ENCODE results near the gene GLTPD2. TPM values are rescaled to one million over a fixed set of nuclear protein-coding genes. Genes with fewer than 3 reads are reported as not detected.

The GLTPD2 gene
- total RNA-seq, 1 experiment from 2014 or later = not detected

- no peak for TF ChIP-seq EZH2 (IDR thresholded peaks at IDR 0.05; ENCODE audit: borderline replicate concordance, low read depth, low read length, poor library complexity, severe bottlenecking)
- TF ChIP-seq, protein P1, sequence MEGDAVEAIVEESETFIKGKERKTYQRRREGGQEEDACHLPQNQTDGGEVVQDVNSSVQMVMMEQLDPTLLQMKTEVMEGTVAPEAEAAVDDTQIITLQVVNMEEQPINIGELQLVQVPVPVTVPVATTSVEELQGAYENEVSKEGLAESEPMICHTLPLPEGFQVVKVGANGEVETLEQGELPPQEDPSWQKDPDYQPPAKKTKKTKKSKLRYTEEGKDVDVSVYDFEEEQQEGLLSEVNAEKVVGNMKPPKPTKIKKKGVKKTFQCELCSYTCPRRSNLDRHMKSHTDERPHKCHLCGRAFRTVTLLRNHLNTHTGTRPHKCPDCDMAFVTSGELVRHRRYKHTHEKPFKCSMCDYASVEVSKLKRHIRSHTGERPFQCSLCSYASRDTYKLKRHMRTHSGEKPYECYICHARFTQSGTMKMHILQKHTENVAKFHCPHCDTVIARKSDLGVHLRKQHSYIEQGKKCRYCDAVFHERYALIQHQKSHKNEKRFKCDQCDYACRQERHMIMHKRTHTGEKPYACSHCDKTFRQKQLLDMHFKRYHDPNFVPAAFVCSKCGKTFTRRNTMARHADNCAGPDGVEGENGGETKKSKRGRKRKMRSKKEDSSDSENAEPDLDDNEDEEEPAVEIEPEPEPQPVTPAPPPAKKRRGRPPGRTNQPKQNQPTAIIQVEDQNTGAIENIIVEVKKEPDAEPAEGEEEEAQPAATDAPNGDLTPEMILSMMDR (conservative IDR thresholded peaks at IDR 0.05; ENCODE audit: low read depth, low read length) = no peak
- Histone ChIP-seq H3K36me3 (ENCODE audit: insufficient read depth, low read length, poor library complexity, severe bottlenecking) (no peaks in the 10 kb centered on the region), H3K27me3 (replicated peaks; ENCODE audit: insufficient read depth, low read depth, low read length, poor library complexity) (peaks cover 37% of the 10 kb centered on the region), H3K4me1 (ENCODE audit: insufficient read depth, low read length, poor library complexity, severe bottlenecking) (peaks cover 2% of the 10 kb centered on the region), H3K27ac (ENCODE audit: low read depth, low read length, poor library complexity, severe bottlenecking) (no peak overlapping the region), H3K4me3 (ENCODE audit: low read depth, low read length, poor library complexity, severe bottlenecking) (no peak overlapping the region), H3K9me3 (ENCODE audit: low read depth, low read length, poor library complexity, severe bottlenecking) (no peaks in the 10 kb centered on the region)
- no TSS peak for BruUV-seq (replicated peaks)
- no peak for DNase-seq (ENCODE audit: low spot score)
- CTCF ChIA-PET = no interaction called here
- POLR2A ChIA-PET (ENCODE audit: low non-redundant PET) = no interaction called here
- intact Hi-C loops (cut with micrococcal nuclease; ENCODE audit: unreplicated experiment) = no loop called here
These were observed 38.2 kb upstream of the GLTPD2 start for GRCh38 chr17:4750606-4751005.

GRCh38 chr17:4751932-4752331 lies 36.8 kb upstream of the GLTPD2 start:
- intact Hi-C loops (cut with micrococcal nuclease; ENCODE audit: unreplicated experiment) = no loop called here
- H3K36me3 ChIP-seq (ENCODE audit: insufficient read depth, low read length, poor library complexity, severe bottlenecking) = no peaks in the 10 kb centered on the region
- POLR2A ChIA-PET (ENCODE audit: low non-redundant PET) = no interaction called here
- DNase-seq (ENCODE audit: low spot score) = no peak
- H3K9me3 ChIP-seq (ENCODE audit: low read depth, low read length, poor library complexity, severe bottlenecking) = no peaks in the 10 kb centered on the region
- no TSS peak for BruUV-seq (replicated peaks)
- no peak overlapping the region for H3K4me3 ChIP-seq (ENCODE audit: low read depth, low read length, poor library complexity, severe bottlenecking)
- no peak for TF ChIP-seq EZH2 (IDR thresholded peaks at IDR 0.05; ENCODE audit: borderline replicate concordance, low read depth, low read length, poor library complexity, severe bottlenecking)
- TF ChIP-seq, protein P1 (conservative IDR thresholded peaks at IDR 0.05; ENCODE audit: low read depth, low read length) = no peak
- no peaks in the 10 kb centered on the region for H3K4me1 ChIP-seq (ENCODE audit: insufficient read depth, low read length, poor library complexity, severe bottlenecking)
- no peak overlapping the region for H3K27ac ChIP-seq (ENCODE audit: low read depth, low read length, poor library complexity, severe bottlenecking)
- CTCF ChIA-PET = no interaction called here
- peaks cover 37% of the 10 kb centered on the region for H3K27me3 ChIP-seq (replicated peaks; ENCODE audit: insufficient read depth, low read depth, low read length, poor library complexity)

- no peak for DNase-seq (ENCODE audit: low spot score)
- CTCF ChIA-PET = no interaction called here
- no peak overlapping the region for H3K27ac ChIP-seq (ENCODE audit: low read depth, low read length, poor library complexity, severe bottlenecking)
- no peak for TF ChIP-seq EZH2 (IDR thresholded peaks at IDR 0.05; ENCODE audit: borderline replicate concordance, low read depth, low read length, poor library complexity, severe bottlenecking)
- TF ChIP-seq, protein P1 (conservative IDR thresholded peaks at IDR 0.05; ENCODE audit: low read depth, low read length) = no peak
- H3K36me3 ChIP-seq (ENCODE audit: insufficient read depth, low read length, poor library complexity, severe bottlenecking) = no peaks in the 10 kb centered on the region
- no TSS peak for BruUV-seq (replicated peaks)
- intact Hi-C loops (cut with micrococcal nuclease; ENCODE audit: unreplicated experiment) = no loop called here
- H3K9me3 ChIP-seq (ENCODE audit: low read depth, low read length, poor library complexity, severe bottlenecking) = no peaks in the 10 kb centered on the region
- H3K4me3 ChIP-seq (ENCODE audit: low read depth, low read length, poor library complexity, severe bottlenecking) = no peak overlapping the region
- no peaks in the 10 kb centered on the region for H3K4me1 ChIP-seq (ENCODE audit: insufficient read depth, low read length, poor library complexity, severe bottlenecking)
- POLR2A ChIA-PET (ENCODE audit: low non-redundant PET) = interaction anchor here (0.6 kb wide), 1 partner anchor 43 kb away, joined by 3 read pairs; no protein-coding TSS in a partner anchor
- H3K27me3 ChIP-seq (replicated peaks; ENCODE audit: insufficient read depth, low read depth, low read length, poor library complexity) = peaks cover 30% of the 10 kb centered on the region
These were observed 35.4 kb upstream of the GLTPD2 start for GRCh38 chr17:4753392-4753791.

Measured in A673 (cell line).